Measurements from ENCODE around the gene APOL3.

- TF ChIP-seq CTCF (CRISPR knock-in tag; IDR thresholded peaks at IDR 0.05) (no peak), JUN (CRISPR knock-in tag; IDR thresholded peaks at IDR 0.05) (no peak), ZBTB8A (CRISPR knock-in tag; IDR thresholded peaks at IDR 0.05; ENCODE audit: borderline replicate concordance, low read depth) (no peak), UBTF (CRISPR knock-in tag; IDR thresholded peaks at IDR 0.05) (no peak)
These were observed 62.7 kb downstream of the APOL3 start for GRCh38 chr22:36097880-36098279.

Measured in HepG2 (cell line).